Coronary artery (tissue), 2 donors: ENCODE data around the gene COL18A1.
"Not testable (repeated sequence)": the region's sequence is repeated elsewhere in the genome, so short reads cannot be mapped to it uniquely, and the experiment has no call there.

Source experiments
- DNase-seq: peaks from one replicate; pipeline ENCODE4 v3.0.0-alpha.2; 2017; ENCODE audit warnings: low spot score
- H3K27ac ChIP-seq, 2 donors: fragments of 200-600 bp; sonication (generic); one replicate each; pipeline ENCODE4 v1.5.1; 2016 to 2019
- H3K4me3 ChIP-seq: fragments of 200-600 bp; sonication (generic); 2 replicates; pipeline ENCODE4 v1.5.1; 2016; ENCODE audit warnings: mild to moderate bottlenecking, moderate library complexity
- CTCF ChIP-seq: fragments of 200-600 bp; sonication (generic); IDR thresholded peaks from one replicate; pipeline ENCODE4 v1.5.1; 2019; ENCODE audit warnings: antibody characterized with exemption

Gene COL18A1

DNA sequence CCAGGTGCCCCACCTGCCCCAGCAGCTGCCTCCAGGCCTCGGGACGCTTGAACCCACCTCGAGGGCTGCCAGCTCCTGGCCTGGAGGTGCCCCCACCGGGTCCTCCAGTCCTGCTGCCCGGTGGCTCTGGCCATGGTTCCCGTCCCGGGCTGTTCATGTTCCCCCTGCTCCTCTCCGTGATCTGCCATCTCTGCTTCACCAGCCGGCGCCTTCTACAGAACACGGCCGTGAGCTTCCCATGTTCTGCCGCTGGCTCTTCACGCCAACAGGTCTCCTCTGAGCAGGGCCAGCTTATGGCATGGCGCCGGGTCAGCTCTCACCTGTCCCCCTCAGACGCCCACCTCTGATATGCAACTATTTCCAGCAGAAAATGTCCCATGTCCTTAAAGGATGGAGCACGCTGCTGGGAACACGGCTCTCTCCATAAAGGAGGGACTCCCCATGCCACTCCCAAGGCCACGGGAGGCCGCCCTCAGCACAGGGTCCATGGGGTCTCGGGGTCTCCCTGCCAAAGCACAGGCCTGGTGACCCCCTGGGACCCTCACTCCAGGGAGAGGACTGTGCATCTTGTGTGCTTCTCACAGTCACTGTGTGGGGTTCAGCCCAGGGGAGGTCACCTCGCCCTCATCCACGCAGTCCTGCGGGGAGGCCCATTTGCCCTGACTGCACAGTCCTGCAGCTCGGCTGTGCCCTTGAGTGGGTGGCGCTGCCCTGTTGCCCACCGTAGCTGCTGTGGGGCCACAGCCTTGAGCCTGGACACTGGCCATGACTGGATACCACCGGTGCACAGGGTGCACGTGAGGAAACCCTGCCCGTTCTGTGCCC lies 36.7 kb downstream of the COL18A1 start:
- no peak overlapping the region for H3K4me3 ChIP-seq
- H3K27ac ChIP-seq = peak overlapping the region; percentile 24 to 84
- no peak for DNase-seq
- no peak for TF ChIP-seq CTCF

DNA sequence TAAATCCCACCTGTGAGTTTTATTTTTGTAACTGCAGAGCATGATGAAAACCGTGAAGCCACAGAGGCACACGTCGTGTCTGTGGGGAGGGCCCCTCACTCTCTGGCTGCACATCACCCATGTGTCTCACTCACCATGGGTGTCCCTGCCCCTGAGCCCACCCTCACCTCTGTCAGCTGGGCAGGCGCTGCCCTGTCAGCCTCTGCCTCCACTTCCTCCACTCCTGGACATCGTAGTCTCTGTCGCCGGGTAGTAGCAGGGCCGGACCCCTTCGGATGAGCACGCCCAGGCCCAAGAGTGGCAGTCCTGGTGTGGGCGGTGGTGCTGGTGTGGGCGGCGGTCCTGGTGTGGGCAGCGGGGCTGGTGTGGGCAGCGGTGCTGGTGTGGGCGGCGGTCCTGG lies 37.3 kb downstream of the COL18A1 start:
- no peak for DNase-seq
- TF ChIP-seq CTCF = no peak
- no peak overlapping the region for H3K4me3 ChIP-seq
- peak overlapping the region in 1 of 2 donors; percentile 41 for H3K27ac ChIP-seq

DNA sequence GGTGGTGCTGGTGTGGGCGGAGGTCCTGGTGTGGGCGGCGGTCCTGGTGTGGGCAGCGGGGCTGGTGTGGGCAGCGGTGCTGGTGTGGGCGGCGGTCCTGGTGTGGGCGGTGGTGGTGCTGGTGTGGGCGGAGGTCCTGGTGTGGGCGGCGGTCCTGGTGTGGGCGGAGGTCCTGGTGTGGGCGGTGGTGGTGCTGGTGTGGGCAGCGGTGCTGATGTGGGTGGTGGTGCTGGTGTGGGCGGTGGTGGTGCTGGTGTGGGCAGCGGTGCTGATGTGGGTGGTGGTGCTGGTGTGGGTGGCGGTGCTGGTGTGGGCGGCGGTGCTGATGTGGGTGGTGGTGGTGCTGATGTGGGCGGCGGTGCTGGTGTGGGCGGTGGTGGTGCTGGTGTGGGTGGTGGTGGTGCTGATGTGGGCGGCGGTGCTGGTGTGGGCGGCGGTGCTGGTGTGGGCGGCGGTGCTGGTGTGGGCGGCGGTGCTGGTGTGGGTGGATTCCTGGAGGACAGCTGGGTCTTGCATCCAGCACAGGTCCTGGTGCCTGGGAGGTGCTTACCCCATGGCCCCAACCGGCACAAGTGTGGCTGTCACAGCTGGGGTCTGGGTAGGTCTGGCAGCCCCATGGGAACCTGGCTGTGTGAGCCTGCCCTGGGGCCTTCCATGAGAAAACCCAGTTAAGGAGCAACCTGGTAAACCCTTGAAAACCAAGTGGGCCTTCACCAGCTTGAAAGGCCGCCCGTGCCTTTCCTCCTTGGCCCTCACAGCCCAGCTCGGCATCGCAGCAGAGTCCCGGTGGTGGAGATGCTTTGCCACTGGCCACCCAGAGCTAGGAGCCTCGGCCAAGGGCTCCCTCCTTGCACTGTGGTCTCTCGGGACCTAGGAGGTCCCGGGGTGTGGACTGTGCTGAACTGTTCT lies 38.0 kb downstream of the COL18A1 start:
- H3K4me3 ChIP-seq, DNase-seq: not testable (repeated sequence)
- H3K27ac ChIP-seq = peak overlapping the region in 1 of 2 donors; percentile 41

DNA sequence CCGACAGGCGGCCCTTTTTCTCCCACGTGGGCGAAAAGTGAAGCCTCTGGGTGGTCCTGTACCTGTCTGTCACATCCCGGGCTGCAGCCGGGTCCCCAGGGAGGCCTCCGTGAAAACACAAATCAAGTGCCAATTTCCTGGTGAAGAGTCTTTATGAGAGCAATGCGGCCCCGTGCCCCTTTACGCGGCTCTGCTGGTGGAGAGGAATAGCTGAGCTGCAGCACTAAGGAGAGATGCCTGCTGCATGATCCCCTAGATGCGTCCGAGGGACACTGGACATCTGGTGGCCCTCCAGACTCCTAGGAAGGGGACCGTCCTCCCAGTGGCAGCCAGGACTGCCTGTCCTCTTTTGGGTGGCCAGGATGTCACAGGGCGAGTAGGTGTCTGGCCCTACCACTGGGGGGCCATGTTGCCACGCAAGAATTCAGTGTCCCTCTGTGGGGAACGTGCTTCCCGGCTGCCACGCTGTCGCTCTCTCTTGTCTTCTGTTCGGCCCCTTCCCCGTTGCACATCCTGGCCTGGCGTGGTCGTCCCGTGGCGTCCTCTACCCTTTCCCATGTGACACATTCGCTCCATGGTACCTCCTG lies 38.7 kb downstream of the COL18A1 start:
- DNase-seq = no peak
- Histone ChIP-seq H3K4me3 (no peak overlapping the region), H3K27ac (no peak overlapping the region)
- TF ChIP-seq CTCF = no peak

- no peak overlapping the region for H3K4me3 ChIP-seq
- H3K27ac ChIP-seq = no peak overlapping the region
- TF ChIP-seq CTCF = no peak
- no peak for DNase-seq
Measured at GRCh38 chr21:45444385-45444784, 39.4 kb downstream of the COL18A1 start.

GRCh38 chr21:45445369-45445768 lies 40.4 kb downstream of the COL18A1 start:
- no peak overlapping the region for H3K4me3 ChIP-seq
- DNase-seq = no peak
- TF ChIP-seq CTCF = no peak
- no peak overlapping the region for H3K27ac ChIP-seq

GRCh38 chr21:45447821-45448220 lies 42.9 kb downstream of the COL18A1 start:
- H3K4me3 ChIP-seq = no peak overlapping the region

More at GRCh38 chr21:45447821-45448220, 42.9 kb downstream of the COL18A1 start:
- TF ChIP-seq CTCF = no peak
- no peak overlapping the region for H3K27ac ChIP-seq
- no peak for DNase-seq
